ENCODE data around the gene GALNT18.

Gene GALNT18

GRCh38 chr11:11400121-11400520 is 221.7 kb downstream of the GALNT18 start:
- no peak for DNase-seq (ENCODE audit: low spot score)
- no peak overlapping the region for H3K4me3 Mint-ChIP-seq
- H3K36me3 Mint-ChIP-seq (ENCODE audit: low read depth), result no peaks in the 10 kb centered on the region
- no peaks in the 10 kb centered on the region for H3K9me3 Mint-ChIP-seq
- H3K27me3 Mint-ChIP-seq (ENCODE audit: low read depth), result peaks cover 2% of the 10 kb centered on the region
- H3K27ac Mint-ChIP-seq, result no peak overlapping the region
- no peaks in the 10 kb centered on the region for H3K4me1 Mint-ChIP-seq (ENCODE audit: low read depth)

- H3K9me3 Mint-ChIP-seq, result no peaks in the 10 kb centered on the region
- H3K4me1 Mint-ChIP-seq (ENCODE audit: low read depth), result no peaks in the 10 kb centered on the region
- no peak overlapping the region for H3K4me3 Mint-ChIP-seq
- H3K27me3 Mint-ChIP-seq (ENCODE audit: low read depth), result no peaks in the 10 kb centered on the region
- no peak overlapping the region for H3K27ac Mint-ChIP-seq
- no peak for DNase-seq (ENCODE audit: low spot score)
- H3K36me3 Mint-ChIP-seq (ENCODE audit: low read depth), result no peaks in the 10 kb centered on the region
These were observed 224.0 kb downstream of the GALNT18 start for GRCh38 chr11:11397781-11398180.

- DNase-seq (ENCODE audit: low spot score), result no peak
- Mint-ChIP-seq H3K27ac (no peak overlapping the region), H3K9me3 (no peaks in the 10 kb centered on the region), H3K4me1 (ENCODE audit: low read depth) (no peaks in the 10 kb centered on the region), H3K4me3 (no peak overlapping the region), H3K36me3 (ENCODE audit: low read depth) (no peaks in the 10 kb centered on the region), H3K27me3 (ENCODE audit: low read depth) (no peaks in the 10 kb centered on the region)
These were observed 224.8 kb downstream of the GALNT18 start for GRCh38 chr11:11397036-11397415.

- Mint-ChIP-seq H3K9me3 (no peaks in the 10 kb centered on the region), H3K27me3 (ENCODE audit: low read depth) (no peaks in the 10 kb centered on the region), H3K4me3 (no peak overlapping the region), H3K36me3 (ENCODE audit: low read depth) (no peaks in the 10 kb centered on the region), H3K27ac (no peak overlapping the region), H3K4me1 (ENCODE audit: low read depth) (no peaks in the 10 kb centered on the region)
- DNase-seq (ENCODE audit: low spot score), result no peak
These were observed 225.3 kb downstream of the GALNT18 start for GRCh38 chr11:11396301-11397035.

GRCh38 chr11:11395126-11395525 is 226.7 kb downstream of the GALNT18 start:
- no peak overlapping the region for H3K27ac Mint-ChIP-seq
- H3K9me3 Mint-ChIP-seq, result no peaks in the 10 kb centered on the region
- no peaks in the 10 kb centered on the region for H3K36me3 Mint-ChIP-seq (ENCODE audit: low read depth)
- no peaks in the 10 kb centered on the region for H3K4me1 Mint-ChIP-seq (ENCODE audit: low read depth)
- H3K27me3 Mint-ChIP-seq (ENCODE audit: low read depth), result no peaks in the 10 kb centered on the region
- DNase-seq (ENCODE audit: low spot score), result no peak
- no peak overlapping the region for H3K4me3 Mint-ChIP-seq

GRCh38 chr11:11394241-11394640 is 227.6 kb downstream of the GALNT18 start:
- Mint-ChIP-seq H3K9me3 (no peaks in the 10 kb centered on the region), H3K4me3 (no peak overlapping the region)

GRCh38 chr11:11391796-11392463 is 229.9 kb downstream of the GALNT18 start:
- Mint-ChIP-seq H3K4me1 (ENCODE audit: low read depth) (no peaks in the 10 kb centered on the region), H3K36me3 (ENCODE audit: low read depth) (no peaks in the 10 kb centered on the region), H3K4me3 (no peak overlapping the region), H3K27ac (no peak overlapping the region), H3K9me3 (no peaks in the 10 kb centered on the region), H3K27me3 (ENCODE audit: low read depth) (no peaks in the 10 kb centered on the region)
- no peak for DNase-seq (ENCODE audit: low spot score)

More at GRCh38 chr11:11394241-11394640, 227.6 kb downstream of the GALNT18 start:
- no peaks in the 10 kb centered on the region for H3K36me3 Mint-ChIP-seq (ENCODE audit: low read depth)
- no peaks in the 10 kb centered on the region for H3K27me3 Mint-ChIP-seq (ENCODE audit: low read depth)
- H3K4me1 Mint-ChIP-seq (ENCODE audit: low read depth), result no peaks in the 10 kb centered on the region
- no peak overlapping the region for H3K27ac Mint-ChIP-seq
- DNase-seq (ENCODE audit: low spot score), result no peak

GRCh38 chr11:11391169-11391568 is 230.6 kb downstream of the GALNT18 start:
- H3K4me1 Mint-ChIP-seq (ENCODE audit: low read depth), result no peaks in the 10 kb centered on the region
- no peak for DNase-seq (ENCODE audit: low spot score)
- no peaks in the 10 kb centered on the region for H3K9me3 Mint-ChIP-seq
- H3K27ac Mint-ChIP-seq, result no peak overlapping the region
- H3K36me3 Mint-ChIP-seq (ENCODE audit: low read depth), result no peaks in the 10 kb centered on the region
- no peak overlapping the region for H3K4me3 Mint-ChIP-seq
- H3K27me3 Mint-ChIP-seq (ENCODE audit: low read depth), result no peaks in the 10 kb centered on the region

- H3K4me1 Mint-ChIP-seq (ENCODE audit: low read depth), result no peaks in the 10 kb centered on the region
- no peaks in the 10 kb centered on the region for H3K36me3 Mint-ChIP-seq (ENCODE audit: low read depth)
- no peak overlapping the region for H3K27ac Mint-ChIP-seq
- no peaks in the 10 kb centered on the region for H3K9me3 Mint-ChIP-seq
- H3K4me3 Mint-ChIP-seq, result no peak overlapping the region
- no peaks in the 10 kb centered on the region for H3K27me3 Mint-ChIP-seq (ENCODE audit: low read depth)
- no peak for DNase-seq (ENCODE audit: low spot score)
These were observed 231.6 kb downstream of the GALNT18 start for GRCh38 chr11:11390068-11390771.

- Mint-ChIP-seq H3K27me3 (ENCODE audit: low read depth) (no peaks in the 10 kb centered on the region), H3K36me3 (ENCODE audit: low read depth) (no peaks in the 10 kb centered on the region), H3K4me1 (ENCODE audit: low read depth) (no peaks in the 10 kb centered on the region), H3K4me3 (no peak overlapping the region), H3K9me3 (no peaks in the 10 kb centered on the region), H3K27ac (no peak overlapping the region)
- no peak for DNase-seq (ENCODE audit: low spot score)
These were observed 232.6 kb downstream of the GALNT18 start for GRCh38 chr11:11389238-11389637.

- H3K27ac Mint-ChIP-seq, result no peak overlapping the region
- H3K27me3 Mint-ChIP-seq (ENCODE audit: low read depth), result no peaks in the 10 kb centered on the region
- no peak for DNase-seq (ENCODE audit: low spot score)
- H3K4me1 Mint-ChIP-seq (ENCODE audit: low read depth), result no peaks in the 10 kb centered on the region
- H3K36me3 Mint-ChIP-seq (ENCODE audit: low read depth), result no peaks in the 10 kb centered on the region
- H3K4me3 Mint-ChIP-seq, result no peak overlapping the region
- H3K9me3 Mint-ChIP-seq, result no peaks in the 10 kb centered on the region
These were observed 234.0 kb downstream of the GALNT18 start for GRCh38 chr11:11387622-11388305.

GRCh38 chr11:11387207-11387606 is 234.6 kb downstream of the GALNT18 start:
- no peak for DNase-seq (ENCODE audit: low spot score)
- Mint-ChIP-seq H3K27me3 (ENCODE audit: low read depth) (no peaks in the 10 kb centered on the region), H3K9me3 (no peaks in the 10 kb centered on the region), H3K4me1 (ENCODE audit: low read depth) (no peaks in the 10 kb centered on the region), H3K36me3 (ENCODE audit: low read depth) (no peaks in the 10 kb centered on the region), H3K4me3 (no peak overlapping the region), H3K27ac (no peak overlapping the region)

- DNase-seq (ENCODE audit: low spot score), result no peak
- H3K36me3 Mint-ChIP-seq (ENCODE audit: low read depth), result no peaks in the 10 kb centered on the region
- H3K27ac Mint-ChIP-seq, result no peak overlapping the region
- no peaks in the 10 kb centered on the region for H3K4me1 Mint-ChIP-seq (ENCODE audit: low read depth)
- no peaks in the 10 kb centered on the region for H3K9me3 Mint-ChIP-seq
- no peak overlapping the region for H3K4me3 Mint-ChIP-seq
- no peaks in the 10 kb centered on the region for H3K27me3 Mint-ChIP-seq (ENCODE audit: low read depth)
These were observed 237.0 kb downstream of the GALNT18 start for GRCh38 chr11:11384829-11385228.

GRCh38 chr11:11383995-11384394 is 237.8 kb downstream of the GALNT18 start:
- Mint-ChIP-seq H3K36me3 (ENCODE audit: low read depth) (no peaks in the 10 kb centered on the region), H3K4me1 (ENCODE audit: low read depth) (no peaks in the 10 kb centered on the region), H3K27ac (no peak overlapping the region), H3K4me3 (no peak overlapping the region), H3K9me3 (no peaks in the 10 kb centered on the region), H3K27me3 (ENCODE audit: low read depth) (no peaks in the 10 kb centered on the region)
- DNase-seq (ENCODE audit: low spot score), result no peak
